ENCODE data around the gene UCK1. TPM values are rescaled to one million over a fixed set of nuclear protein-coding genes. Genes with fewer than 3 reads are reported as not detected.

Gene UCK1
- total and polyA plus RNA-seq, 4 donors = 13.4 to 34.1 (median 24.0) TPM

DNA sequence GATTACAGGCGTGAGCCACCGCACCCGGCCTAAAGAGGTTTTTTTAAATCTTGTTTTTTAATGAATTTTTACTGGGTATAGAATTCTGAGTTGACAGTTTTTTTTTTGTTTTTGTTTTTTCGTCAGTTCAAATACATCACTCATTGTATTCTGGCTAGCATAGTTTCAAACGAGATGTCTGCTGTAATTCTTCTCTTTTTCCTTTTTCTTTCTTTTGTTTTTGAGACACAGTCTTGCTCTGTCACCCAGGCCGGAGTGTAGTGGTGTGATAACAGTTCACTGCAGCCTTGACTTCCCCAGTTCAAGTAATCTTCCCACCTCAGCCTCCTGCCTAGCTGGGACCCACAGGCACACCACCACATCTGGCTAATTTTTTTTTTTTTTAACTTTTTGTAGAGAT lies 12.1 kb upstream of the UCK1 start:
- Histone ChIP-seq H3K36me3 (ENCODE audit: control insufficient read depth in 4 of 4, insufficient read depth in 3 of 4, low read depth in 1 of 4, low read length in 3 of 4) (no peaks in the 10 kb centered on the region), H3K4me3 (ENCODE audit: low read depth in 1 of 3, low read length in 3 of 3) (peak overlapping the region in 1 of 3 donors; percentile 23), H3K4me1 (ENCODE audit: control insufficient read depth in 4 of 4, insufficient read depth in 4 of 4, low read length in 3 of 4) (peaks cover 5 to 14% (median 7%) of the 10 kb centered on the region in 4 donors), H3K9ac (ENCODE audit: low read depth in 1 of 2, low read length in 2 of 2) (no peak overlapping the region), H3K27me3 (ENCODE audit: control insufficient read depth in 4 of 4, insufficient read depth in 4 of 4, low read length in 3 of 4) (peaks cover 0 to 3% (median 0%) of the 10 kb centered on the region in 4 donors), H3K27ac (ENCODE audit: low read depth in 1 of 2, low read length in 2 of 2) (no peak overlapping the region), H3K9me3 (ENCODE audit: control insufficient read depth in 4 of 4, low read length in 3 of 4) (peaks cover 0 to 6% (median 2%) of the 10 kb centered on the region in 4 donors)
- no peak for DNase-seq (ENCODE audit: low spot score)
- WGBS = 95% methylated on average over 6 of the region's 6 CpGs
- no peak for TF ChIP-seq FOXA1 (IDR thresholded peaks at IDR 0.05)
- no peak for TF ChIP-seq RXRA (IDR thresholded peaks at IDR 0.05)
- no peak for TF ChIP-seq CTCF (IDR thresholded peaks at IDR 0.05; ENCODE audit: low read depth, low read length, missing input control)
- no peak for TF ChIP-seq GABPA (IDR thresholded peaks at IDR 0.05 in 1 of 2, conservative IDR thresholded peaks at IDR 0.05 in 1 of 2)
- TF ChIP-seq SP1 (IDR thresholded peaks at IDR 0.05) = no peak
- TF ChIP-seq, protein P1, sequence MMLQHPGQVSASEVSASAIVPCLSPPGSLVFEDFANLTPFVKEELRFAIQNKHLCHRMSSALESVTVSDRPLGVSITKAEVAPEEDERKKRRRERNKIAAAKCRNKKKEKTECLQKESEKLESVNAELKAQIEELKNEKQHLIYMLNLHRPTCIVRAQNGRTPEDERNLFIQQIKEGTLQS (IDR thresholded peaks at IDR 0.05) = no peak
- TF ChIP-seq HNF4G (IDR thresholded peaks at IDR 0.05) = no peak
- TF ChIP-seq YY1 (IDR thresholded peaks at IDR 0.05) = no peak
- TF ChIP-seq, protein P2, sequence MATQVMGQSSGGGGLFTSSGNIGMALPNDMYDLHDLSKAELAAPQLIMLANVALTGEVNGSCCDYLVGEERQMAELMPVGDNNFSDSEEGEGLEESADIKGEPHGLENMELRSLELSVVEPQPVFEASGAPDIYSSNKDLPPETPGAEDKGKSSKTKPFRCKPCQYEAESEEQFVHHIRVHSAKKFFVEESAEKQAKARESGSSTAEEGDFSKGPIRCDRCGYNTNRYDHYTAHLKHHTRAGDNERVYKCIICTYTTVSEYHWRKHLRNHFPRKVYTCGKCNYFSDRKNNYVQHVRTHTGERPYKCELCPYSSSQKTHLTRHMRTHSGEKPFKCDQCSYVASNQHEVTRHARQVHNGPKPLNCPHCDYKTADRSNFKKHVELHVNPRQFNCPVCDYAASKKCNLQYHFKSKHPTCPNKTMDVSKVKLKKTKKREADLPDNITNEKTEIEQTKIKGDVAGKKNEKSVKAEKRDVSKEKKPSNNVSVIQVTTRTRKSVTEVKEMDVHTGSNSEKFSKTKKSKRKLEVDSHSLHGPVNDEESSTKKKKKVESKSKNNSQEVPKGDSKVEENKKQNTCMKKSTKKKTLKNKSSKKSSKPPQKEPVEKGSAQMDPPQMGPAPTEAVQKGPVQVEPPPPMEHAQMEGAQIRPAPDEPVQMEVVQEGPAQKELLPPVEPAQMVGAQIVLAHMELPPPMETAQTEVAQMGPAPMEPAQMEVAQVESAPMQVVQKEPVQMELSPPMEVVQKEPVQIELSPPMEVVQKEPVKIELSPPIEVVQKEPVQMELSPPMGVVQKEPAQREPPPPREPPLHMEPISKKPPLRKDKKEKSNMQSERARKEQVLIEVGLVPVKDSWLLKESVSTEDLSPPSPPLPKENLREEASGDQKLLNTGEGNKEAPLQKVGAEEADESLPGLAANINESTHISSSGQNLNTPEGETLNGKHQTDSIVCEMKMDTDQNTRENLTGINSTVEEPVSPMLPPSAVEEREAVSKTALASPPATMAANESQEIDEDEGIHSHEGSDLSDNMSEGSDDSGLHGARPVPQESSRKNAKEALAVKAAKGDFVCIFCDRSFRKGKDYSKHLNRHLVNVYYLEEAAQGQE (IDR thresholded peaks at IDR 0.05) = no peak
- no peak for TF ChIP-seq MAX (IDR thresholded peaks at IDR 0.05)

GRCh38 chr9:131539223-131539923 lies 8.3 kb upstream of the UCK1 start:
- no peak overlapping the region for H3K4me3 ChIP-seq (ENCODE audit: low read depth in 1 of 3, low read length in 3 of 3)
- no peak for TF ChIP-seq FOXA1 (IDR thresholded peaks at IDR 0.05)
- TF ChIP-seq EGR1 (IDR thresholded peaks at IDR 0.05; ENCODE audit: low read depth in 2 of 2) = no peak
- no peak for TF ChIP-seq RAD21 (IDR thresholded peaks at IDR 0.05)
- TF ChIP-seq HNF4A (conservative IDR thresholded peaks at IDR 0.05) = no peak
- TF ChIP-seq, protein P3, sequence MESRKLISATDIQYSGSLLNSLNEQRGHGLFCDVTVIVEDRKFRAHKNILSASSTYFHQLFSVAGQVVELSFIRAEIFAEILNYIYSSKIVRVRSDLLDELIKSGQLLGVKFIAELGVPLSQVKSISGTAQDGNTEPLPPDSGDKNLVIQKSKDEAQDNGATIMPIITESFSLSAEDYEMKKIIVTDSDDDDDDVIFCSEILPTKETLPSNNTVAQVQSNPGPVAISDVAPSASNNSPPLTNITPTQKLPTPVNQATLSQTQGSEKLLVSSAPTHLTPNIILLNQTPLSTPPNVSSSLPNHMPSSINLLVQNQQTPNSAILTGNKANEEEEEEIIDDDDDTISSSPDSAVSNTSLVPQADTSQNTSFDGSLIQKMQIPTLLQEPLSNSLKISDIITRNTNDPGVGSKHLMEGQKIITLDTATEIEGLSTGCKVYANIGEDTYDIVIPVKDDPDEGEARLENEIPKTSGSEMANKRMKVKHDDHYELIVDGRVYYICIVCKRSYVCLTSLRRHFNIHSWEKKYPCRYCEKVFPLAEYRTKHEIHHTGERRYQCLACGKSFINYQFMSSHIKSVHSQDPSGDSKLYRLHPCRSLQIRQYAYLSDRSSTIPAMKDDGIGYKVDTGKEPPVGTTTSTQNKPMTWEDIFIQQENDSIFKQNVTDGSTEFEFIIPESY (IDR thresholded peaks at IDR 0.05) = no peak
- TF ChIP-seq, protein P1 (IDR thresholded peaks at IDR 0.05) = no peak
- no peak for TF ChIP-seq GABPA (IDR thresholded peaks at IDR 0.05 in 1 of 2, conservative IDR thresholded peaks at IDR 0.05 in 1 of 2)
- TF ChIP-seq YY1 (IDR thresholded peaks at IDR 0.05) = no peak
- no peak for TF ChIP-seq TAF1 (conservative IDR thresholded peaks at IDR 0.05)
- TF ChIP-seq, protein P2 (IDR thresholded peaks at IDR 0.05) = no peak
- TF ChIP-seq CTCF (IDR thresholded peaks at IDR 0.05; ENCODE audit: low read depth, low read length, missing input control) = no peak
- TF ChIP-seq RXRA (IDR thresholded peaks at IDR 0.05) = no peak
- no peak for TF ChIP-seq SP1 (IDR thresholded peaks at IDR 0.05)
- no peak for DNase-seq (ENCODE audit: low spot score)
- H3K4me1 ChIP-seq (ENCODE audit: control insufficient read depth in 4 of 4, insufficient read depth in 4 of 4, low read length in 3 of 4) = peaks cover 0 to 9% (median 8%) of the 10 kb centered on the region in 4 donors
- H3K9ac ChIP-seq (ENCODE audit: low read depth in 1 of 2, low read length in 2 of 2) = no peak overlapping the region
- H3K27ac ChIP-seq (ENCODE audit: low read depth in 1 of 2, low read length in 2 of 2) = no peak overlapping the region
- no peaks in the 10 kb centered on the region for H3K27me3 ChIP-seq (ENCODE audit: control insufficient read depth in 4 of 4, insufficient read depth in 4 of 4, low read length in 3 of 4)
- H3K36me3 ChIP-seq (ENCODE audit: control insufficient read depth in 4 of 4, insufficient read depth in 3 of 4, low read depth in 1 of 4, low read length in 3 of 4) = no peaks in the 10 kb centered on the region
- peaks cover 0 to 6% (median 2%) of the 10 kb centered on the region in 4 donors for H3K9me3 ChIP-seq (ENCODE audit: control insufficient read depth in 4 of 4, low read length in 3 of 4)
- 91% methylated on average over 7 of the region's 7 CpGs for WGBS

All from liver (tissue), 9 donors.